ENCODE measurements around the gene HMGXB3.

HMGXB3 gene

GRCh38 chr5:150033334-150033733 is 32.8 kb downstream of the HMGXB3 start:
- H3K4me3 ChIP-seq (ENCODE audit: low read depth, low read length), result no peak overlapping the region
- DNase-seq (ENCODE audit: low read depth), result no peak
- TF ChIP-seq CTCF (IDR thresholded peaks at IDR 0.05; ENCODE audit: control insufficient read depth, extremely low read depth, insufficient read depth), result no peak

- no peak overlapping the region for H3K4me3 ChIP-seq (ENCODE audit: low read depth, low read length)
- no peak for DNase-seq (ENCODE audit: low read depth)
- TF ChIP-seq CTCF (IDR thresholded peaks at IDR 0.05; ENCODE audit: control insufficient read depth, extremely low read depth, insufficient read depth), result no peak
Observed at GRCh38 chr5:150034662-150035061, 34.1 kb downstream of the HMGXB3 start.

GRCh38 chr5:150035139-150035895 is 34.8 kb downstream of the HMGXB3 start:
- no peak for DNase-seq (ENCODE audit: low read depth)
- H3K4me3 ChIP-seq (ENCODE audit: low read depth, low read length), result no peak overlapping the region
- no peak for TF ChIP-seq CTCF (IDR thresholded peaks at IDR 0.05; ENCODE audit: control insufficient read depth, extremely low read depth, insufficient read depth)

GRCh38 chr5:150036513-150036912 is 36.0 kb downstream of the HMGXB3 start:
- no peak for TF ChIP-seq CTCF (IDR thresholded peaks at IDR 0.05; ENCODE audit: control insufficient read depth, extremely low read depth, insufficient read depth)
- no peak for DNase-seq (ENCODE audit: low read depth)
- no peak overlapping the region for H3K4me3 ChIP-seq (ENCODE audit: low read depth, low read length)

GRCh38 chr5:150038547-150038946 is 38.0 kb downstream of the HMGXB3 start:
- peak; percentile 43 for DNase-seq (ENCODE audit: low read depth)
- H3K4me3 ChIP-seq (ENCODE audit: low read depth, low read length), result no peak overlapping the region
- no peak for TF ChIP-seq CTCF (IDR thresholded peaks at IDR 0.05; ENCODE audit: control insufficient read depth, extremely low read depth, insufficient read depth)

GRCh38 chr5:150042459-150042858 is 41.9 kb downstream of the HMGXB3 start:
- no peak for DNase-seq (ENCODE audit: low read depth)
- TF ChIP-seq CTCF (IDR thresholded peaks at IDR 0.05; ENCODE audit: control insufficient read depth, extremely low read depth, insufficient read depth), result no peak
- H3K4me3 ChIP-seq (ENCODE audit: low read depth, low read length), result no peak overlapping the region
